NCI-H460 (cell line): Measurements from ENCODE around the gene ZAR1L. TPM values are rescaled to one million over a fixed set of nuclear protein-coding genes. Genes with fewer than 3 reads are reported as not detected.
"Not testable (repeated sequence)": the region's sequence is repeated elsewhere in the genome, so short reads cannot be mapped to it uniquely, and the experiment has no call there.

Source experiments
- DNase-seq: peaks from one replicate; pipeline ENCODE4 v3.0.0-alpha.2; 2016; ENCODE audit warnings: low read depth; ENCODE audit errors: extremely low read depth
- polyA plus RNA-seq: library from polyadenylated mRNA; depleted of rRNA; stranded (reverse); fragments of >200 nt; gene quantifications from 2 replicates; pipeline ENCODE4 v1.2.3, GENCODE V29; 2014; cell fraction: nucleus; rRNA removed
- total RNA-seq: library from RNA; depleted of rRNA; stranded (reverse); fragments of >200 nt; shearing (Covaris generic); gene quantifications from 2 replicates; pipeline ENCODE4 v1.2.3, GENCODE V29; 2014; rRNA removed

The ZAR1L gene, protein sequence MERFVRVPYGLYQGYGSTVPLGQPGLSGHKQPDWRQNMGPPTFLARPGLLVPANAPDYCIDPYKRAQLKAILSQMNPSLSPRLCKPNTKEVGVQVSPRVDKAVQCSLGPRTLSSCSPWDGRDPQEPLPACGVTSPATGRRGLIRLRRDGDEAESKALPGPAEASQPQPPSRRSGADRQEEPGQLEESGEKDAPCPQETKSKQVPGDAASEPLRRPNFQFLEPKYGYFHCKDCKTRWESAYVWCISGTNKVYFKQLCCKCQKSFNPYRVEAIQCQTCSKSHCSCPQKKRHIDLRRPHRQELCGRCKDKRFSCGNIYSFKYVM
- not detected in 2 replicates for total RNA-seq
- 1.2 TPM in 1 of 2 replicates, not detected in the other for polyA plus RNA-seq

DNA sequence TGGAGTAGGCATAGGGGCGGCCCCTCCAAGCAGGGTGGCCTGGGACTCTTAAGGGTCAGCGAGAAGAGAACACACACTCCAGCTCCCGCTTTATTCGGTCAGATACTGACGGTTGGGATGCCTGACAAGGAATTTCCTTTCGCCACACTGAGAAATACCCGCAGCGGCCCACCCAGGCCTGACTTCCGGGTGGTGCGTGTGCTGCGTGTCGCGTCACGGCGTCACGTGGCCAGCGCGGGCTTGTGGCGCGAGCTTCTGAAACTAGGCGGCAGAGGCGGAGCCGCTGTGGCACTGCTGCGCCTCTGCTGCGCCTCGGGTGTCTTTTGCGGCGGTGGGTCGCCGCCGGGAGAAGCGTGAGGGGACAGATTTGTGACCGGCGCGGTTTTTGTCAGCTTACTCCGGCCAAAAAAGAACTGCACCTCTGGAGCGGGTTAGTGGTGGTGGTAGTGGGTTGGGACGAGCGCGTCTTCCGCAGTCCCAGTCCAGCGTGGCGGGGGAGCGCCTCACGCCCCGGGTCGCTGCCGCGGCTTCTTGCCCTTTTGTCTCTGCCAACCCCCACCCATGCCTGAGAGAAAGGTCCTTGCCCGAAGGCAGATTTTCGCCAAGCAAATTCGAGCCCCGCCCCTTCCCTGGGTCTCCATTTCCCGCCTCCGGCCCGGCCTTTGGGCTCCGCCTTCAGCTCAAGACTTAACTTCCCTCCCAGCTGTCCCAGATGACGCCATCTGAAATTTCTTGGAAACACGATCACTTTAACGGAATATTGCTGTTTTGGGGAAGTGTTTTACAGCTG is at the start of gene ZAR1L, which contains the start of gene BRCA2:
Gene ZAR1L (minus strand): TSS at position 126 of the 790 bp plus-strand sequence. CDS start 3,438 bp downstream, outside the sequence.
Gene BRCA2 (plus strand): TSS at position 271 of the 790 bp plus-strand sequence. CDS start 953 bp downstream, outside the sequence.
- DNase-seq, result peak; percentile 78

- no peak for DNase-seq
These were observed 47.4 kb upstream of the ZAR1L start for GRCh38 chr13:32362574-32362973.

GRCh38 chr13:32355935-32356334 is 40.8 kb upstream of the ZAR1L start:
- DNase-seq, result not testable (repeated sequence)

DNA sequence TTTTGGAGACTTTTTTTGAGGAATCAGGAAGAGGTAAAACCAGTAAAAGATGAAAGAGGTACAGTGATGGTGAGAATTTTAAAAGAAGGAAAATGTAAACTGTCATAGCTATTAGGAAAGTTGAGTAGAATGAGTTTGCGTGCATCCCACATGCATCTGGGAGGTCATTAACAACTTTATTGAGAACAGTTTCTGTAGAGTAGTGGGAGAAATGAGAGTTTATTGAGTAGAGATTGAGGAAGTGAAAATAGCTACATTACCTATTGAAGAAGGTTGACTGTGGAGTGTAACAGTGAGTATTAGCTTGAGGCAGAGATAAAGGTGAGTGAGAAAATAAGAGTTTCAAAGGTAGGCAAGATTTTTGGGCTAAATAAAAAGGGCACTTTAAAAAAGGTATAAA is 38.9 kb upstream of the ZAR1L start:
- no peak for DNase-seq

- DNase-seq, result not testable (repeated sequence)
These were observed 35.8 kb upstream of the ZAR1L start for GRCh38 chr13:32350839-32351441.

DNA sequence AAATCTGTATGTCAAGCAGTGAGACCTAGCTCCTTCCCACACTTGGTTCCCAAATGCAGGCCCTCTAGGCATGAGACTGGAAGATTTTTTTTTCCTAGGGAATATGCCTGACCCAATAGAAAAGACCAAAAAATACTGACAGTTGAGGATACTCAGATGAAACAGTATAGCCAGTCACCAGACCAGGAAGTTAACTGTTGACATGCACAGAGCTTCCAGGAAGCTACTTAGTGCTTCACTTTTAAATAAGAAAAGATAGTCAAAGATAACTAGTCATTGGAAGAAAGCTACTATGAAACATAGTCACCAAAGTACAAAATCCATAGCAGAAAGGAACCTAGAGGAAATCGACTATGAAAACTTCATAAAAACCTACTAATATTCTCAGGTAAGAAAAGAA is 32.5 kb upstream of the ZAR1L start:
- DNase-seq, result no peak

DNA sequence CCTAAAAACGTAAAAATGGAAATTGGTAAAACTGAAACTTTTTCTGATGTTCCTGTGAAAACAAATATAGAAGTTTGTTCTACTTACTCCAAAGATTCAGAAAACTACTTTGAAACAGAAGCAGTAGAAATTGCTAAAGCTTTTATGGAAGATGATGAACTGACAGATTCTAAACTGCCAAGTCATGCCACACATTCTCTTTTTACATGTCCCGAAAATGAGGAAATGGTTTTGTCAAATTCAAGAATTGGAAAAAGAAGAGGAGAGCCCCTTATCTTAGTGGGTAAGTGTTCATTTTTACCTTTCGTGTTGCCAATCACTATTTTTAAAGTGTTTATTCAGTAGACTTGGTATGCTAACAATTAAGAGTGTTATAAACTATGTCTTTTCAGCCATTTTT is 25.8 kb upstream of the ZAR1L start:
- DNase-seq, result no peak

GRCh38 chr13:32334671-32335070 is 19.5 kb upstream of the ZAR1L start:
- no peak for DNase-seq

DNA sequence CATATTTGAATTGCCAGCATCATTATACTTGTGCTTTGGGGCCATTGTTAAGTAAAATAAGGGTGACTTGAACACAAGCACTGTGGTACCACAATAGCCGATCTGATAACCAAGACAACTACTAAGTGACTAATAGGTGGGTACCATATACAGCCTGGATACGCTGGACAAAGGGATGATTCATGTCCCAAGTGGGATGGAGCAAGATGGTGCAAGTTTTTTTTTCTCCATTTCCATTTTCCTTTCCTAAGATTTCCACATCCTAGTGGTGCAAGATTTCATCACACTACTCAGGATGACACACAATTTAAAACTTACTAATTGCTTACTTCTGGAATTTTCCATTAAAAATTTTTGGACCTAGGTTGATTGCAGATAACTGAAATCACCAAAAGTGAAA is 15.3 kb upstream of the ZAR1L start:
- DNase-seq, result no peak

- DNase-seq, result no peak
These were observed 8.7 kb upstream of the ZAR1L start for GRCh38 chr13:32323912-32324311.

GRCh38 chr13:32320528-32320927 is 5.4 kb upstream of the ZAR1L start:
- no peak for DNase-seq

- DNase-seq, result no peak
These were observed 2.7 kb upstream of the ZAR1L start for GRCh38 chr13:32317716-32318465.

- DNase-seq, result no peak
These were observed 1.3 kb upstream of the ZAR1L start for GRCh38 chr13:32316501-32316900.

- DNase-seq, result no peak
These were observed 821 bp upstream of the ZAR1L start for GRCh38 chr13:32316028-32316339.

GRCh38 chr13:32314271-32315237 is 609 bp downstream of the ZAR1L start:
- peak; percentile 35 for DNase-seq

DNA sequence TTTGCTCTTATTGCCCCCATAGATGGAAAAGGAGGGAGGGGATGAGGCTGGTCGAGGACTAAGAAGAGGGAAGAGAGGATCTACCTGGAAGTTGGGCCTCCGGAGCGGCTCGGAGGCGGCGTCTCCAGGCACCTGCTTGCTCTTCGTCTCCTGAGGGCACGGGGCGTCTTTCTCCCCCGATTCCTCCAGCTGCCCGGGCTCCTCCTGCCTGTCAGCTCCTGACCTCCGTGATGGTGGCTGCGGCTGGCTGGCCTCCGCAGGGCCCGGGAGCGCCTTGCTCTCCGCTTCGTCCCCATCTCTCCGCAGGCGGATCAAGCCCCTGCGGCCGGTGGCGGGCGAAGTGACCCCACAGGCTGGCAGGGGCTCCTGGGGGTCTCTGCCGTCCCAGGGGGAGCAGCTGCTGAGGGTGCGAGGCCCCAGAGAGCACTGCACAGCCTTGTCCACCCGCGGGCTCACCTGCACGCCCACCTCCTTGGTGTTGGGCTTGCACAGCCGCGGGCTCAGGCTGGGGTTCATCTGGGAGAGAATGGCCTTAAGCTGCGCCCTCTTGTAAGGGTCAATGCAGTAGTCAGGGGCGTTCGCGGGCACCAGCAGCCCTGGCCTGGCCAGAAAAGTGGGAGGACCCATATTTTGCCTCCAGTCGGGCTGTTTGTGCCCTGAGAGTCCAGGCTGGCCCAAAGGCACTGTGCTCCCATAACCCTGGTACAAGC is 3.8 kb downstream of the ZAR1L start:
- DNase-seq, result no peak

DNA sequence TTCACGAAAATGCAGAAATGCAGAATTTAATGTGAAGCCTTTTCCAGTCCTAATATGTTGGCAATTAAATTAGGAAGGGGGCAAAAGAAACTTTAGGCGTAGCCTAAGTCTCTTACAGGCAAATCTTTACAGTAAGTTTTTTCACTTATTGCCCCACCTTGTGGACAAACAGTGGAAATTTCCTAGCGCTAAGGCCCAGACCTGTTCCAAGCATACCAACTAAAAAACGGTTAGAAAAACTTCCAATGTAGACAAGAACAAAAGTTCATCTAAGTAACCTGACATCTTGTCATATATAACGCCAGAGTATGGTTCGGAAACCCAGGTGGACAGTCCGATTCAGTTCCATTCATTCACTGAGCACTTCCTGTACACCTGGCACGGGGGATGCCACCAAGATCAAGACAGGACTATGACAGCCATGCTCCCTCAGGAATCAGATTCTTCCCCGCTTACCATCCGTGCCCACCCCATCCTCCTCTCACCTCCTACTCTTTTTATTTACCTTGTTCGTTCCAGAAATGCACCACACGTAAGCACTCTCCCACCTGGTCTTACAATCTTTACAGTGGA is 4.9 kb downstream of the ZAR1L start:
- peak; percentile 46 for DNase-seq

DNA sequence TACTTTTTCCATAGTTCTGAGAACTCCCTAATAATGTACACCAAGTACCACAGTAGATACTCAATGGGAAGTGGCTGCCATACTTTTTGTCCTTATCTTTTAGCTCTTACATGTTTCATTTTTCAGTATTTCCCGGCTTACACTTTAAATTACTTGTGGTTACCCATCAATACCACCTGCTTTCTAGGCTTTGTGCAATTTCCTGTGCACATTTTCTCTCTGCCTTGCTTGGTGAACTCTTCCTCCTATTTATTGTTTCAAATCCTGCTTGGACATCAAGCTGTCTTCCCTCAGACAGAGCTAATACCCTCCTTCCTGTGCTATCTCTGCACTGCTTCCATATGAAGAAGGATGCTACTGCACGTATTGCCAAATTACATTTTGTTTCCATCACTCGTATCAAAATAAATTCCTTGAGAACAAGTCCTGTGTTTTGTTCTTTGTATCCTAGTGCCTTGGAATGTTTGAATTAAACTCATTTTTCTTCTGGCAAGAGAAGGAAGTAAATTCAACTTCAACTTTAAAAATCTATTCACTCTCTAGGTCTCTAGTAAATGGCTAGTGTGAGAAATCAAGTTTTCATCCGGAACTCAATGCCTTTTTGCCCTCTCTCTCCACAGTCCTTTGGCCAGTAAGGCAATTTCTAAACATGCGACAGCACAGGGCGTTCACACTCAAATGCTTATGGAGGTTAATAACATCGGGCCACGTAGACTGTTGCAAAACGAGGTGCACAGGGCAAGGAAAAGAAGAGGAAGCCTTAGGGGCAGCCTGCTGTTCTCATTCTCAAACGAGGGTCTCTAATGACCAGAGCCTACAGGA is 5.6 kb downstream of the ZAR1L start:
- peak; percentile 1 for DNase-seq
